Measurements from ENCODE around the gene ZC3H14. TPM values are rescaled to one million over a fixed set of nuclear protein-coding genes. Genes with fewer than 3 reads are reported as not detected.
A peak's percentile ranks its signal among the peaks of the same experiment; 100 is the strongest.

ZC3H14 gene
- total and polyA plus RNA-seq, 9 of the 15 experiments (the other 6 are each of a cell fraction or from before 2014, with no cell fraction given): 21.1 to 109 (median 45.3) TPM

DNA sequence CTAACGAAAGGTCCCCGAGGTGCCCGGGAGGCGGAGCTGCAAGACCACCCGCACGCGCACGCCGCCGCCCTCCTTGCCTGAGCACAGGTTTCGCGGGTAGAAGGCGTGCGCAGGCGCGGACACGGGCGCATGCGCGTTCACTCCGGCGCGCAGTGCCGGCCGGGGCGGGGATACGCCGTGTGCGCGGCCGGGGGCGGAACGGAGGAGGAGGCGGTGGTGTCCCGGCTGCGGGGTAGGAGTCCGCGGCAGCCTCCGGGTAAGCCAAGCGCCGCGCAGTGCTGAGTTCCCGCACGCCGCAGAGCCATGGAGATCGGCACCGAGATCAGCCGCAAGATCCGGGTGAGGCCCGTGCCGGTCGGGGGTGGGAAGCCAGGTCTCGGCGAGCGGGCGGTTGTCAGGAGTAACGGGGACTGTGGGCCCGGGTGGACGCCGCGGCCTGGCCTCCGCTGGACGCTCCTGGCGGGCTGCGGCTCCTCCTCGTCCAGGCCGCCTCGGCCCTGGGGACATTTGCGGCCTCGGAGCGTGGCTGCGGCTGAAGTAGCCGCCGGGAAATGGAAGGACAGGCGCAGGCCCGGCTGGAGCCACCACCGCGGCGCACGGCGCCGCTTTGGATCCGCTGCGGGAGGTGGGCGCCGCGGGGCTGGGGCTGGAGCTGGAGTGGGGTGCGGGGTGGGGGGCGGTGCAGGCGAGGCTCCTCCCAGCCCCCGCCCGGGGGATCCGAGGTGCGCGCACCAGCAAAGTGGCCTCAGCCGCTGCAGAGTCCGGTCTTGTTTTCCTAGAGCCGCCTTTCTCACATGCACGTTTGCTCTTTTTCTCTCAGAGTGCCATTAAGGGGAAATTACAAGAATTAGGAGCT, at the start of gene ZC3H14 (continued):
- peak; percentile 97 for TF ChIP-seq PHF8 (IDR thresholded peaks at IDR 0.05; ENCODE audit: borderline replicate concordance, low read length)
- TF ChIP-seq, protein P1, sequence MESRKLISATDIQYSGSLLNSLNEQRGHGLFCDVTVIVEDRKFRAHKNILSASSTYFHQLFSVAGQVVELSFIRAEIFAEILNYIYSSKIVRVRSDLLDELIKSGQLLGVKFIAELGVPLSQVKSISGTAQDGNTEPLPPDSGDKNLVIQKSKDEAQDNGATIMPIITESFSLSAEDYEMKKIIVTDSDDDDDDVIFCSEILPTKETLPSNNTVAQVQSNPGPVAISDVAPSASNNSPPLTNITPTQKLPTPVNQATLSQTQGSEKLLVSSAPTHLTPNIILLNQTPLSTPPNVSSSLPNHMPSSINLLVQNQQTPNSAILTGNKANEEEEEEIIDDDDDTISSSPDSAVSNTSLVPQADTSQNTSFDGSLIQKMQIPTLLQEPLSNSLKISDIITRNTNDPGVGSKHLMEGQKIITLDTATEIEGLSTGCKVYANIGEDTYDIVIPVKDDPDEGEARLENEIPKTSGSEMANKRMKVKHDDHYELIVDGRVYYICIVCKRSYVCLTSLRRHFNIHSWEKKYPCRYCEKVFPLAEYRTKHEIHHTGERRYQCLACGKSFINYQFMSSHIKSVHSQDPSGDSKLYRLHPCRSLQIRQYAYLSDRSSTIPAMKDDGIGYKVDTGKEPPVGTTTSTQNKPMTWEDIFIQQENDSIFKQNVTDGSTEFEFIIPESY (CRISPR knock-in tag; IDR thresholded peaks at IDR 0.05): 0 out of 2 replicates have a peak, but pooled peaks have one; percentile 19
- no peak for TF ChIP-seq ZFPM2 (CRISPR knock-in tag; IDR thresholded peaks at IDR 0.05)
- TF ChIP-seq PML (IDR thresholded peaks at IDR 0.05; ENCODE audit: low read length): peak; percentile 38; the same call in 1 of the 2 replicates
- TF ChIP-seq HDAC1 (IDR thresholded peaks at IDR 0.05): peak in 1 of 2 experiments; percentile 57; a peak in 1 of 4 replicates
- 0 out of 2 replicates have a peak, but pooled peaks have one; percentile 19 for TF ChIP-seq RB1 (IDR thresholded peaks at IDR 0.05; ENCODE audit: low read depth)
- no peak for TF ChIP-seq PHTF2 (CRISPR knock-in tag; IDR thresholded peaks at IDR 0.05)
- peak; percentile 94 for TF ChIP-seq MEIS2 (IDR thresholded peaks at IDR 0.05; ENCODE audit: partially characterized antibody)
- TF ChIP-seq, protein P2, sequence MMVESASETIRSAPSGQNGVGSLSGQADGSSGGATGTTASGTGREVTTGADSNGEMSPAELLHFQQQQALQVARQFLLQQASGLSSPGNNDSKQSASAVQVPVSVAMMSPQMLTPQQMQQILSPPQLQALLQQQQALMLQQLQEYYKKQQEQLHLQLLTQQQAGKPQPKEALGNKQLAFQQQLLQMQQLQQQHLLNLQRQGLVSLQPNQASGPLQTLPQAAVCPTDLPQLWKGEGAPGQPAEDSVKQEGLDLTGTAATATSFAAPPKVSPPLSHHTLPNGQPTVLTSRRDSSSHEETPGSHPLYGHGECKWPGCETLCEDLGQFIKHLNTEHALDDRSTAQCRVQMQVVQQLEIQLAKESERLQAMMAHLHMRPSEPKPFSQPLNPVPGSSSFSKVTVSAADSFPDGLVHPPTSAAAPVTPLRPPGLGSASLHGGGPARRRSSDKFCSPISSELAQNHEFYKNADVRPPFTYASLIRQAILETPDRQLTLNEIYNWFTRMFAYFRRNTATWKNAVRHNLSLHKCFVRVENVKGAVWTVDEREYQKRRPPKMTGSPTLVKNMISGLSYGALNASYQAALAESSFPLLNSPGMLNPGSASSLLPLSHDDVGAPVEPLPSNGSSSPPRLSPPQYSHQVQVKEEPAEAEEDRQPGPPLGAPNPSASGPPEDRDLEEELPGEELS (CRISPR knock-in tag; IDR thresholded peaks at IDR 0.05; ENCODE audit: borderline replicate concordance): no peak
- TF ChIP-seq KDM1A (IDR thresholded peaks at IDR 0.05): peak in 1 of 2 experiments; percentile 55; a peak in 1 of 4 replicates
- no peak for TF ChIP-seq RHOXF2B (CRISPR knock-in tag; conservative IDR thresholded peaks at IDR 0.05)
- TF ChIP-seq, protein P3, sequence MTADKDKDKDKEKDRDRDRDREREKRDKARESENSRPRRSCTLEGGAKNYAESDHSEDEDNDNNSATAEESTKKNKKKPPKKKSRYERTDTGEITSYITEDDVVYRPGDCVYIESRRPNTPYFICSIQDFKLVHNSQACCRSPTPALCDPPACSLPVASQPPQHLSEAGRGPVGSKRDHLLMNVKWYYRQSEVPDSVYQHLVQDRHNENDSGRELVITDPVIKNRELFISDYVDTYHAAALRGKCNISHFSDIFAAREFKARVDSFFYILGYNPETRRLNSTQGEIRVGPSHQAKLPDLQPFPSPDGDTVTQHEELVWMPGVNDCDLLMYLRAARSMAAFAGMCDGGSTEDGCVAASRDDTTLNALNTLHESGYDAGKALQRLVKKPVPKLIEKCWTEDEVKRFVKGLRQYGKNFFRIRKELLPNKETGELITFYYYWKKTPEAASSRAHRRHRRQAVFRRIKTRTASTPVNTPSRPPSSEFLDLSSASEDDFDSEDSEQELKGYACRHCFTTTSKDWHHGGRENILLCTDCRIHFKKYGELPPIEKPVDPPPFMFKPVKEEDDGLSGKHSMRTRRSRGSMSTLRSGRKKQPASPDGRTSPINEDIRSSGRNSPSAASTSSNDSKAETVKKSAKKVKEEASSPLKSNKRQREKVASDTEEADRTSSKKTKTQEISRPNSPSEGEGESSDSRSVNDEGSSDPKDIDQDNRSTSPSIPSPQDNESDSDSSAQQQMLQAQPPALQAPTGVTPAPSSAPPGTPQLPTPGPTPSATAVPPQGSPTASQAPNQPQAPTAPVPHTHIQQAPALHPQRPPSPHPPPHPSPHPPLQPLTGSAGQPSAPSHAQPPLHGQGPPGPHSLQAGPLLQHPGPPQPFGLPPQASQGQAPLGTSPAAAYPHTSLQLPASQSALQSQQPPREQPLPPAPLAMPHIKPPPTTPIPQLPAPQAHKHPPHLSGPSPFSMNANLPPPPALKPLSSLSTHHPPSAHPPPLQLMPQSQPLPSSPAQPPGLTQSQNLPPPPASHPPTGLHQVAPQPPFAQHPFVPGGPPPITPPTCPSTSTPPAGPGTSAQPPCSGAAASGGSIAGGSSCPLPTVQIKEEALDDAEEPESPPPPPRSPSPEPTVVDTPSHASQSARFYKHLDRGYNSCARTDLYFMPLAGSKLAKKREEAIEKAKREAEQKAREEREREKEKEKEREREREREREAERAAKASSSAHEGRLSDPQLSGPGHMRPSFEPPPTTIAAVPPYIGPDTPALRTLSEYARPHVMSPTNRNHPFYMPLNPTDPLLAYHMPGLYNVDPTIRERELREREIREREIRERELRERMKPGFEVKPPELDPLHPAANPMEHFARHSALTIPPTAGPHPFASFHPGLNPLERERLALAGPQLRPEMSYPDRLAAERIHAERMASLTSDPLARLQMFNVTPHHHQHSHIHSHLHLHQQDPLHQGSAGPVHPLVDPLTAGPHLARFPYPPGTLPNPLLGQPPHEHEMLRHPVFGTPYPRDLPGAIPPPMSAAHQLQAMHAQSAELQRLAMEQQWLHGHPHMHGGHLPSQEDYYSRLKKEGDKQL (CRISPR knock-in tag; IDR thresholded peaks at IDR 0.05; ENCODE audit: borderline replicate concordance): no peak
- TF ChIP-seq ZNF232 (CRISPR knock-in tag; IDR thresholded peaks at IDR 0.05): 0 out of 2 replicates have a peak, but pooled peaks have one; percentile 14
- TF ChIP-seq GABPB1 (CRISPR knock-in tag; IDR thresholded peaks at IDR 0.05): peak; percentile 68
- peak; percentile 81 for TF ChIP-seq KDM5B (IDR thresholded peaks at IDR 0.05; ENCODE audit: insufficient replicate concordance, low read depth, low read length)
- peak; percentile 16 for TF ChIP-seq CCNT2 (IDR thresholded peaks at IDR 0.05; ENCODE audit: borderline replicate concordance, extremely low read depth, insufficient read length, low read depth, low read length)
- TF ChIP-seq ZFX (CRISPR knock-in tag; IDR thresholded peaks at IDR 0.05): peak; percentile 98

Measured in K562 (cell line).